NCI-H526 treated with DMSO at 0.1 percent for 48 hours (cell line): ENCODE results near the gene WWC2.
"Not testable (repeated sequence)": the region's sequence is repeated elsewhere in the genome, so short reads cannot be mapped to it uniquely, and the experiment has no call there.

Experiments used
- DNase-seq: peaks from one replicate; lab custom pipeline; 2025; lab: John Stamatoyannopoulos, UW

The WWC2 gene

DNA sequence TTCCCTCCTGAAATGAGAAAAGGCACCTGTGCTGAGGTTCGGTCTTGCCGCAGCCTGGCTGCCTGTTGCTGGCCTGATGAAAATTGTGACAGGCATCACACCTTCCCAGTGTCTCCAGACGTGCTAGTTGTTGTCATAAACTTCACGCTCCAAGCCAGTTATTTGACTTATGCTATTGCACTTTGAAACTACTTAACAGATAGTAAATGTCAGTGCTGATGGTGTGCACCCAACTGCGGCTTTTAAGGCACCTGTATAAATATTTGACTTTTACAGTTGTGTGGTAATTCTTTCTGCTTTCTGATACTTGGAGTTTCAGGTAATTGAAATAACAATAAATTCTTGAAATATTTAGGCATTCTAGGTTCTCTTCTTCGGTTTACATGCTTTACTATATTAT is 1.8 kb downstream of the WWC2 start:
- peak; percentile 17 for DNase-seq

DNA sequence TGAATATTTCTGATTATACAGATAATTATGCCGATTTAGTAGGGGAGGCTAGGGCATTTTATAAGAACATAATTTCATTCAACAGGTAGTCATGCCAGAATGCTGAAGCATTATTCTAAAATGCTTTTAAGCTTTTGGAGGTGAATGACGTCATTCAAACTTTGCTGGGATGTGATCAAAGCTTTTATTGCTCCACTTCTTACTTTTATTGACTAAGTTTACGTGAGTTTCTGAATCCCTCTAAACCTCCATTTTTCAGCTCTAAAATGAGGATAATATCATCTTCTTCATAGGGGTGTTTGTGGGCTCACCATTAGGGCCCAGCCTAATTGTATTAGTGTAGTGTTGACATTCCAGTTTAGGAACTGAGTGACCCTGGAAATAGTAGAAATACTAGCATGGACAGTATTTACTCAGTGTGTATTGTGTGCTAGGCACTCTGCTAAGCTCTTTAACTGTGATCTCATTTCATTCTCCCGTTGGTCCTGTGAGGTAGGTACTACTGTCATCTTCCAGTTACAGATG is 3.0 kb downstream of the WWC2 start:
- DNase-seq, result no peak

DNA sequence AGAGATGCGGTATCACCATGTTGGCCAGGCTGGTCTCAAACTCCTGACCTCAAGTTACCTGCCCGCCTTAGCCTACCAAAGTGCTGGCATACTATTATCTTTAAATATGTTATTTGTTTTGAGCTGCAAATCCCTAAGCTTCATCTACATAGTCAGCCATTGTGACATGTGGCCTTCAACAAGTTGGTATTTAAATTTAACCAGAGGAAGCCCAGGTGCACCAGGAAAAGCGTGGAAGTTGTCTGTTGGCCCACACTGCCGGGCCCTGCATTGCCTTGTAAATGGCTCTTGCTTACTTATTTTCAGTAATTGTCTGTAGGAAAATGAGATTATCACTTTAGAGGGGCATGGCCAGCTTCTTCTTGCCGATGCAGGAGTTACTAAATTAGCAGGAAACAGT is 6.0 kb downstream of the WWC2 start:
- DNase-seq, result no peak

GRCh38 chr4:183106839-183107238 is 7.8 kb downstream of the WWC2 start:
- no peak for DNase-seq

DNA sequence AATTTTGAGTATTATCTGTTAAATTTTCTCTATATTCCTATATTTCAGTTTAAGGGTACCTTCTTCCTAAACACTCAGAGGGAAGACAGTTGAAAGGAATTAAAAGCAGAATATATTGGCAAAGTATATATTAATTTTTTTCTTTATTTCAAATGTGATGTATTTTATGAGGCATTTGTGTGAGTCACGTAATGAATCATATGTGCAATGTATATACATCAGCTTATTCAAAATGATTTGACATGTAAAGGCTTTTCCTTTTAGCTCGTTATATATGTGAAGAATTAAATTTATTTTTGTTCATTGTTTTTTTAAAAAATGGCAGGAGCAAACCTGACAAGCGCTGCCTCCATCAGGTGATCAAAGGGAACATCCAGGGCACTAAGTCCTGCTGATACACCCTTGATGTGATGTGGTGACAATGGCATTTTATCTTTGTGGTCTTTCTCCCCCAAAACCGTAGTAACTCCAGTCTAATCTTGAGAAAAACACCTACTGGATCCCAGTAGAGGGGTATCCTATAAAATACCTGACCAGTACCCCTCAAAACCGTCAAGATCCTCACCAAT is 8.9 kb downstream of the WWC2 start:
- no peak for DNase-seq

DNA sequence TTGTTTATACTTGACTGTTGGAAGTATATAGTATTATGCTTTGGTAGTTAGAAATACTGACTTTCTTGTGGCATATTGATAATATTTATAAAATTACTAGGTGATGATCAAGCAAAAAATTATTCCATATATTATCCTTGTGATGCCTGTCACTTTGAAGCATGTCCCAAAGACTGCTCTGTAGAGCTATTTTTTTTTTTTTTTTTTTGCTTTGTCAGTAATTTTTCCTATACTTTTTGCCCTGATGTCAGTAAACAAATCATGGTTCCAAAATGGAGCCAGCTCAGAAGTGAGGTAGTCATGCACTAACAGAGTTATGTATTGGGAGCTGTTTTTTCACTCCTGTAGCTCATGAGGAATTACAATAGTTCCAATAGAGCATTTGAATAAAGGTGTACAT is 11.2 kb downstream of the WWC2 start:
- no peak for DNase-seq

DNA sequence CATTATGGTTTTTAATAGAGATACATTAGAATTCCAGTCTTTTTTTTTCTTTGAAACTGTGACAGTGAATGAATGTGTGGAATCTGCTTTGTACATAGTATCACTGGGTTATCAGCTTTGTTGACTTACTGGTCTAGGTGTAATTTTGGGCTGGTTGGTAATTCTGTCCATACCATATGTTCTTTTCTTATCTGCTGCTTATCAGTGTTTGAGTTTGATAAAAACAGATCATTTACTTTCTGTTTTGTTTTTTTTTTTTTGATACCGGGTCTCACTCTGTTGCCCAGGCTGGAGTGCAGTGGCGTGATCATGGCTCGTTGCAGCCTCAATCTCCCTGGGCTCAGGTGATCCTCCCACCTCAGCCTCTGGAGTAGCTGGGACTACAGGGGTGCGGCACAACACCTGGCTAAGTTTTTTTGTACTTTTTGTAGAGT is 12.4 kb downstream of the WWC2 start:
- no peak for DNase-seq

- DNase-seq, result no peak
Observed at GRCh38 chr4:183118141-183118540, 19.1 kb downstream of the WWC2 start.

- peak; percentile 4 for DNase-seq
Observed at GRCh38 chr4:183118585-183118984, 19.5 kb downstream of the WWC2 start.

- DNase-seq, result not testable (repeated sequence)
Observed at GRCh38 chr4:183121660-183122059, 22.6 kb downstream of the WWC2 start.

DNA sequence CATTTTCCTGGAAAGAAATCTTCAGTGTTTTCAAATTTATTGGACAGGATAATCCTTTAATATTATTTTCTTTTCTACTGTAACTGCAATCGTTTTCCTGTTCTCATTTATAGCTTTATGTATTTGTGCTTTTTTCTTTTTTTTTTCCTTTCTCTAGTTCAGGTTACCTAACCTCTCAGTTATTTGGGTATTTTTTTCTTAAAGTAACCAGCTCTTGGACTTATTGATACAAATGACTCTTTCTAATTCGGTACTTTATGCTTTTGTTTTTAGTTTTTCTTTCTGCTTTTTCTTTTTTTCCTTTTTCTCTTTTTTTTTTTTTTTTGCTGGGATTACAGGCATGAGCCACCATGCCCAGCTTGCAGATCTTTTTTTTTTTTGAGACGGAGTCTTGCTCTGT is 25.2 kb downstream of the WWC2 start:
- no peak for DNase-seq

- no peak for DNase-seq
Observed at GRCh38 chr4:183124865-183125264, 25.8 kb downstream of the WWC2 start.

DNA sequence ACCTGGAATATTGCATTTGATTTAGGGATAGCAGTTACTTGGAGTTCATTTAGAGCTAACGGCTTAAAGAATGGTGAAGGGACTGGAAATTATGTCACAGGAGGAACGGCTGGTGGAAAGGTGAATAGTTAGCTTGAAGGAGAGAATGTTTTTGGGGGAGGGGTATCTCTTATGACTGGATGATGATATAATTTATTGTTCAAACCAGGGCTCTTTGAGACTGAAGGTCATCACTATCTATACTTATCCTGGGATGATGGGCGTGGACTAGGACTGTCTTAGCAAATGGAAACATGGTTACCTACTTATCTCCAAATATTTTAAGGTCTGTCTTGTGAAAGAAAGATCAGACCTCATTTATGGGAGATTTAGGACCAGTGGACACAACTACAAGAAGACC is 30.1 kb downstream of the WWC2 start:
- no peak for DNase-seq

GRCh38 chr4:183129675-183130074 is 30.6 kb downstream of the WWC2 start:
- DNase-seq, result no peak

DNA sequence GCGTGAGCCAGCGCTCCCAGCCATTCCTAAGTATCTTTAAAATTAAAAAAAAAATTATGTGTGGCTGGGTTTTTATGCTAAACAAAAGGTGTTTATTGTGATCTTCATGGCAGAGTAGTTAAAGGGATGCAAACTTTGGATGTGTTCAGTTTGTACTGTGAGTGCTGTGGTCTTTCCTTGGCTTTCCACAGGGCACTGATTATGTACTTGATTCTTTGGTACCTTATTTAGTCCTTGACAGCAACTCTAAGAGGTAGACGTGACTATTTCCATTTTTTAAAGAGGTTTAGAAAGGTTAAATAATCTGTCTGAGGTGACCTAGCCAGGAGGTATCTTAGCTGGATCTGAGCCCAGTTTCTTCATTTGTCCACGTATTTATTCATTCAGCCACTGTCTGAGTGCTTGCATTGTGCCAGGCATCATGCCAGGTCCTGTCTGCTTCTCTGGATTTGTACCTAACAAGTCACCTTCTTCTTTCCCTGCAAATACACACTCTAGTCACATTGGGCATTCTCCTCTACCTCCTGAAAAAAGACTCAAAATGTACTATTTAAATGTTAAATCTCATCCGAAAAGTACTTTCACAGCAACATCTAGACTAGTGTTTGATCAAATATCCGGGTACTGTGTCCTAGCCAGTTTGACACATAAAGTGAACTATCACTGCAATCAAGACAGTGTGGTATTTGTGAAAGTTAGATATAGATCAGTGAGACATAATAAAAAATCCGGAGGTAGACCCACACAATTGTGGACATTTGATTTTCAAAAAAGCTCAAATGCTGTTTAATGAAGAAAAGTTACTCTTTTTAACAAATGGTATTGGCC is 31.5 kb downstream of the WWC2 start:
- peak; percentile 8 for DNase-seq

- no peak for DNase-seq
Observed at GRCh38 chr4:183132081-183132480, 33.0 kb downstream of the WWC2 start.

- DNase-seq, result no peak
Observed at GRCh38 chr4:183132865-183133264, 33.8 kb downstream of the WWC2 start.

DNA sequence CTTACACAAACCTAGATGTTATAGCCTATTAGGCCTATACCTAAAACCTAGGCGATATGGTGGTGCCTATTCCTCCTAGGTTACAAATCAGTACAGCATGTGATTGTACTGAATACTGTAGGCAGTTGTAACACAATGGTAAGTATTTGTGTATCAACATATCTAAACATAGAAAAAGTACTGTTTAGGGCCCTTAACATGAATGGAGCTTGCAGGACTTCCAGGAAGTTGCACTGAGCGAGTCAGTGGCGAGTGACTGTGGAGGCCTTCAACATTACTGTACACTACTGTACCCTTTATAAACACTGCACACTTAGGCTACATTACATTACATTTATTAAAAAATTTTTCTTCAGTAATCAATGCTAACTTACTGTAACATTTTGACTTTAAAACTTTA is 37.8 kb downstream of the WWC2 start:
- no peak for DNase-seq

DNA sequence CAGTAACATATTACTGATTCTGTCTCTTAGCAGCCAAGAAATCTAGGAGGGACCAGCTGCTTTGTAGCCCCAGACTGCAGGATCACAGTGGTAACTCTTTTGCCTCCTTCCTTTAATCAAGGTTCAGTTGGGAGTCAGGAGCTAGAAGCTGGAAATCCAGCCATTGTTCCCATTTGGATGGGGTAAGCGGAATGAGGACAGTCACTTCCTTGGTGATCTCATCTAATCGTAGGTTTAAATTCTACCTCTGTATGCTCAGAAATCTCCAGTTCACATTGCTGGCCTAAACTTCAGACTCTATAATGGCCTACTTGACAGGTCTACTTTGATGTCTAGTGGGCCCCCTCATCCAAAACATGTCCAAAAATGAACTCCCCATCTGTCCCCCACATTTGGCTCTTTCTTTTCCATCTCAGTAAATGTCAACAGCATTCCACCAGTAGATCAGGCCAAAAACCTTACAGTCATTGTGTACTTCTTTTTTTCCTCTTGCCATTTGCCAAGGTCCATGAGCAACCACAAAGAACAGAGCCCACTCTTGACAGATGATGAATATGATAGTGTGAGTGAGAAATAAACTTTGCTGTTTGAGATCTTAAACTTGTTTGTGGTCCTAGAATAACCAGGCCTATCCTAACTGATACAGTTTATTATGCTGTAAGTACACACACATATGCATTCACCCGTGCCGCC is 40.1 kb downstream of the WWC2 start:
- no peak for DNase-seq

DNA sequence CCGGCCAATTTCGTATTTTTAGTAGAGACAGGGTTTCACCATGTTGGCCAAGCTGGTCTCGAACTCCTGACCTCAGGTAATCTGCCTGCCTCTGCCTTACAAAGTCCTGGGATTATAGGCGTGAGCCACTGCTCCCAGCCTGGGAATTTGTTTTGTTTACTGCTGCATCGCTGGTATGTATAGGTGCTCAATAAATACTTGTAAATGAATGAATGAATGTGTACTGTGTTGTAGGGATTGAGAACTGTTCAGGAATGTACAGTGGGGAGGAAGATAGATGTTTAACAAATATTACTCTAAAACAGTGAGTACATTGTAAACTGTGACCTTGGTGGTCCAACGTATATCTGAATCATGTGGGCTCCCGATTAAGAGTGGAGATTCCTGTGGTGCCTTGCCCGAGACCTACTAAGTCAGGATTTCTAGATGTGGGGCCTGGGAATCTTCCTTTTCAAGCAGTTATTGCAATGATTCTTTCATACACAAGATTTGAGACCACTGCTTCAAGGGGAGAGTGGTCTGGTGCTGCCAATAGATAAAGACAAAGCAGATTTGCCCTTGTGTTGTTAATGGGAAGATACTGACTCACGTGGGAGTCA is 41.0 kb downstream of the WWC2 start:
- no peak for DNase-seq

DNA sequence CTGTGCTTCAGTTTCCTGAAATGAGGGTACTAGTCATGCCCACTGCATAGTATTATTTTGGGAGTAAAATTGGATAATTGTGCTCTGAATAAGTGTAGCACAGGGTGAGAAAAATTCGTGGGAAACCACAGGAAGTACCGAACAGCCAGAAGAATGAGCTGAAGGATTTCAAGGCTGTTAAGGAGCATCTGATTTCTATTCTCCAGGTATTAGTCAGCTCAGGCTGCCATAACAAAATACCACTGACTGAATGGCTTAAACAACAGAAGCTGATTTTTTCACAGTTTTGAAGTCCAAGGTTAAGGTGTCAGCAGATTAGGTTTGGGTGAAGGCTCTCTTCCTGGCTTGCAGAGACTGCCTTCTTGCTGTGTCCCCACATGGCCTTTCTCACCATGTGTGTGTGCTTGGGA is 41.9 kb downstream of the WWC2 start:
- no peak for DNase-seq

- peak; percentile 52 for DNase-seq
Observed at GRCh38 chr4:183141997-183142396, 42.9 kb downstream of the WWC2 start.
